Activated naive CD4-positive, alpha-beta T cell treated with anti-CD3 and anti-CD28 coated beads, Interleukin-2, amount 10 ng/mL, durations not matched to agents 7 days and 5 days (primary cell): ENCODE measurements around the gene TUBB.

ENCODE experiments used
- CTCF ChIA-PET: fragments of 350-600 bp; sonication (Branson Sonifier 250); formaldehyde crosslinking; loops from one replicate; lab custom pipeline; 2021; ENCODE audit warnings: antibody characterized with exemption; lab: Charles Lee
- DNase-seq: peaks from one replicate; pipeline ENCODE4 v3.0.0-alpha.2; 2020
- H3K27ac Mint-ChIP-seq: one replicate; pipeline ENCODE4 v1.8.0; 2021; ENCODE audit warnings: mild to moderate bottlenecking, moderate library complexity, mixed read lengths
- H3K27me3 Mint-ChIP-seq: one replicate; pipeline ENCODE4 v1.8.0; 2021; ENCODE audit warnings: mild to moderate bottlenecking, mixed read lengths
- H3K36me3 Mint-ChIP-seq: one replicate; pipeline ENCODE4 v1.8.0; 2021; ENCODE audit warnings: mixed read lengths
- H3K4me1 Mint-ChIP-seq: one replicate; pipeline ENCODE4 v1.8.0; 2021; ENCODE audit warnings: mixed read lengths
- H3K4me3 Mint-ChIP-seq: one replicate; pipeline ENCODE4 v1.8.0; 2021; ENCODE audit warnings: mild to moderate bottlenecking, moderate library complexity, mixed read lengths
- H3K9me3 Mint-ChIP-seq: one replicate; pipeline ENCODE4 v1.8.0; 2021; ENCODE audit warnings: mixed read lengths

The TUBB gene

DNA sequence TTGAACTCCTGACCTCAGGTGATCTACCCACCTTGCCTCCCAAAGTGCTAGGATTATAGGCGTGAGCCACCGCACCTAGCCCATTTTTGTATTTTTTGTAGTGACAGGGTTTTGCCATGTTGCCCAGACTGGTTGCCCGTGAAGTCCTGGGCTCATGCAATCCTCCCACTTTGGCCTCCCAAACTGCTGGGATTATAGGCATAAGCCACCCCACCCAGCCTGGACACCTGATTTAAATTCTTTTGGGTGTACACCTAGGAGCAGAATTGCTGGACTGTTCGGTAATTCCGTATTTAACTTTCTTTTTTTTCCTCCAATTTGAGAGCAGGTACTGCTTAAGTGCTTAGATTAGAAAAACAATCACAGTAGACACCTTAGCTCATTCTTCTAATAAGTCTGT is 23.7 kb upstream of the TUBB start:
- CTCF ChIA-PET = no interaction called here
- H3K4me3 Mint-ChIP-seq = no peak overlapping the region
- no peak for DNase-seq
- H3K36me3 Mint-ChIP-seq = peaks cover 8% of the 10 kb centered on the region
- H3K4me1 Mint-ChIP-seq = peaks cover 6% of the 10 kb centered on the region
- no peak overlapping the region for H3K27ac Mint-ChIP-seq
- H3K9me3 Mint-ChIP-seq = no peaks in the 10 kb centered on the region
- H3K27me3 Mint-ChIP-seq = no peaks in the 10 kb centered on the region

DNA sequence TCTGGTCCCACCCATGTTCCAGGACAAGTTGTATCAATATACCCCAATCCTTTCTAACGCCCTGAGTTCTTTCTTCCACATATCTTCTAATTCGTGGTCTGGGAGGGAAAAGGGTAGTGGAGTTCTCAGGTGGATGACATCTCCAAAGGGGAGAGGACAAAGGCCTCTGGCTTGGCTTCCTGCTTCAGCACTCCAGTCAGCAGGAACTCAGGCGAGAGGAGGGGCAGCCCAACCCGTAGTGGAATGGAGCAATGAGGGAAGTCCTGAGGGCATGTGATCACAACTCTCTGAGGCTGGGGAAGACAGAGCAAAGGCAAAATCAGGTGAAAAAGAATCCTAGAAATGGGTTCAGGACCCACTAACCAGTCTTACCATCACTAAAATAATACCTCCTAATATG is 19.8 kb upstream of the TUBB start:
- CTCF ChIA-PET = no interaction called here
- Mint-ChIP-seq H3K9me3 (no peaks in the 10 kb centered on the region), H3K4me1 (no peaks in the 10 kb centered on the region), H3K36me3 (peaks cover 36% of the 10 kb centered on the region), H3K4me3 (no peak overlapping the region), H3K27me3 (no peaks in the 10 kb centered on the region), H3K27ac (no peak overlapping the region)
- no peak for DNase-seq

DNA sequence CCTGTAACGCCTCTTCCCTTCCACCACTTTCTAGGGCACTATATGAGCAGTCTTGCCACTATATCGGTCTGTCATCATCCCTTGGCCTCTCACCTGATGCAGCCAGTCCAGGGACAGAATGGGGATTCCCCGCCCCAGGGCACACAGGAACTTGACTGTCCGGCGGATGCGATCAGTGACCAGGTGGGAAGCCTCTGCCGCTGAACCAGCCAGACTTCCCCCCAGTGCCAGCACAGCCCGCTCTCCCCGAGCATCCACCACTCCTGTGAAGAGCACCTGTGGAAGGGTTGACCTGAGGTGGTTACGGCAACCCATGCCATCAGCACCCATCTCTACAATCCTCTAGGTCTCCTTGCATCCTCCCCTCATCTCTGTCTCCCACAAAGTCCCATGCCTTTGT is 17.1 kb upstream of the TUBB start:
- no peaks in the 10 kb centered on the region for H3K9me3 Mint-ChIP-seq
- no peak overlapping the region for H3K4me3 Mint-ChIP-seq
- CTCF ChIA-PET = interaction anchor here (1.6 kb wide), 1 partner anchor 12 kb away, joined by 5 read pairs; the partner anchor contains the start of gene NRM
- H3K27ac Mint-ChIP-seq = no peak overlapping the region
- no peaks in the 10 kb centered on the region for H3K27me3 Mint-ChIP-seq
- H3K4me1 Mint-ChIP-seq = no peaks in the 10 kb centered on the region
- peaks cover 52% of the 10 kb centered on the region for H3K36me3 Mint-ChIP-seq
- no peak for DNase-seq

DNA sequence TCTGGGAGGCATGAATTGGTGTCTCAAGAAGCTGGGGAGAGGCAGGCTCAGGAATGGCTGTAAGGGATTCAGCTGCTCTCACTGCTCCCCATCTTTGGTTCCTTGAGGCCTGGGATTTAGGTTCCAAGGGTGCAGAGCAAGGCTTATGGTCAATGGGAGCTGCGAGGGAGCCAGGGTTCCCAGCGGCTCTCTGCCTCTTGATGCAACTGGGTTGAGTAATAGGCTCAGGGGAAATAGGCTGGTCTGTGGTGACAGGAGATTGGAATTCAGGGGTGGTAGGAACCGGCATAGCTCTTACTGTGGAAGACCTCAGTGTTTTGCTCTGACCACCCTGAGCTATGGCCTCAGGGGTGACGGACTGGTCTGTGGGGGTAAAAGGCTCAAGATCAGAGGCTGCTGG is 16.3 kb upstream of the TUBB start:
- DNase-seq = no peak
- H3K9me3 Mint-ChIP-seq = no peaks in the 10 kb centered on the region
- H3K4me3 Mint-ChIP-seq = no peak overlapping the region
- peaks cover 56% of the 10 kb centered on the region for H3K36me3 Mint-ChIP-seq
- no peak overlapping the region for H3K27ac Mint-ChIP-seq
- H3K4me1 Mint-ChIP-seq = no peaks in the 10 kb centered on the region
- no peaks in the 10 kb centered on the region for H3K27me3 Mint-ChIP-seq
- CTCF ChIA-PET = interaction anchor here (0.7 to 1.6 kb wide), 3 partner anchors 12 to 164 kb away, joined by 3 to 5 read pairs (median 3); partner anchors contain the start of genes MDC1 and NRM

DNA sequence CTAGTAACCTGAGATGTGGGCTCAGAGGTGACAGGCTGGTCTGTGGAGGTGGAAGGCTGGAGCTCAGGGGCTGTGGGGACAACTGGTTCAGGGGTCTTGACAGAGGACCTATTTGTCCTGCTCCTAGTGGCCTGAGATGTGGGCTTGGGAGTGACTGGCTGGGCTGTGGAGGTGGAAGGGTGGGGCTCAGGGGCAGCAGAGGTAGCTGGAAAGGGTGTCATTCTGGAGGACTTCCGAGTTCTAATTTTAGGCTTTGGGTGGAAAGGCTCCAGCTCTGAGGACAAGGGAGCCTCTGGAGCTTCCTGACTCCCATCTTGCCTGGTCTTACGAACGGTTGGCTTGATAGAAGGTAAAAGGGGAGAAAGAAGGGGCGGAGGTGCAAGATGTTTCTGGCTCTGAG is 14.5 kb upstream of the TUBB start:
- H3K9me3 Mint-ChIP-seq = no peaks in the 10 kb centered on the region
- H3K27ac Mint-ChIP-seq = peak overlapping the region; percentile 12
- CTCF ChIA-PET = interaction anchor here (0.7 to 1.1 kb wide), 2 partner anchors 9 to 17 kb away, joined by 3 to 5 read pairs; no protein-coding TSS in a partner anchor
- H3K4me3 Mint-ChIP-seq = no peak overlapping the region
- peaks cover 55% of the 10 kb centered on the region for H3K36me3 Mint-ChIP-seq
- H3K4me1 Mint-ChIP-seq = peaks cover 2% of the 10 kb centered on the region
- no peaks in the 10 kb centered on the region for H3K27me3 Mint-ChIP-seq
- no peak for DNase-seq

DNA sequence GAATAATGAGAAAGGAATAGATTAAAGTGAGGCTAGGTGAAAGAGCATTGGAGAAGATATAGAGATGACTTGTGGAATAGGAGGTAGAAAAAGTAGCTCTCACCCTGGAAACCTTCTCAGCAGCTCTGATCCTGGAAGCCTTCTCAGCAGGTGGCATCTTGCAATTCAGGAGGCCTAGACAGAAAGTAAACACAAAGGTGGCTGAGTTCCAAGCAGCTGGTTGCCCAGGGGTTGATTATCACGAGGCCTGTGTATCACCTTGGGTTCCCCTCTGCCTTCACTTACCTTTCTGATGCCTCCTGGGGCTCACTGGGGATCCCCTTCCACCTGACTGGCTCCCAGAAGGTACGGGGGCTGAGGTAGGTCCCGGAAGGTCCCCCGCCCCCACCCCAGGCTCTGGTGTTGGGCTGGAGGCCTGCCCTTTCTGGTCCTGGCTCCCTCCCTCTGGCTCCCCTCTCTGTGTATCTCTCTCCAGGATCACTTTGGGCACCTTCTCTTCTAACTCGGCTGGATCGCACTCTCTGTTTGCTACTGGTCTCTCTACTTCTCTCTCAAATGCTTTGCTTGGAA is 12.8 kb upstream of the TUBB start:
- DNase-seq = no peak
- CTCF ChIA-PET = interaction anchor here (0.7 kb wide), 1 partner anchor 26 kb away, joined by 3 read pairs; no protein-coding TSS in a partner anchor
- H3K4me3 Mint-ChIP-seq = no peak overlapping the region
- no peaks in the 10 kb centered on the region for H3K9me3 Mint-ChIP-seq
- no peak overlapping the region for H3K27ac Mint-ChIP-seq
- peaks cover 69% of the 10 kb centered on the region for H3K36me3 Mint-ChIP-seq
- peaks cover 19% of the 10 kb centered on the region for H3K4me1 Mint-ChIP-seq
- H3K27me3 Mint-ChIP-seq = no peaks in the 10 kb centered on the region

DNA sequence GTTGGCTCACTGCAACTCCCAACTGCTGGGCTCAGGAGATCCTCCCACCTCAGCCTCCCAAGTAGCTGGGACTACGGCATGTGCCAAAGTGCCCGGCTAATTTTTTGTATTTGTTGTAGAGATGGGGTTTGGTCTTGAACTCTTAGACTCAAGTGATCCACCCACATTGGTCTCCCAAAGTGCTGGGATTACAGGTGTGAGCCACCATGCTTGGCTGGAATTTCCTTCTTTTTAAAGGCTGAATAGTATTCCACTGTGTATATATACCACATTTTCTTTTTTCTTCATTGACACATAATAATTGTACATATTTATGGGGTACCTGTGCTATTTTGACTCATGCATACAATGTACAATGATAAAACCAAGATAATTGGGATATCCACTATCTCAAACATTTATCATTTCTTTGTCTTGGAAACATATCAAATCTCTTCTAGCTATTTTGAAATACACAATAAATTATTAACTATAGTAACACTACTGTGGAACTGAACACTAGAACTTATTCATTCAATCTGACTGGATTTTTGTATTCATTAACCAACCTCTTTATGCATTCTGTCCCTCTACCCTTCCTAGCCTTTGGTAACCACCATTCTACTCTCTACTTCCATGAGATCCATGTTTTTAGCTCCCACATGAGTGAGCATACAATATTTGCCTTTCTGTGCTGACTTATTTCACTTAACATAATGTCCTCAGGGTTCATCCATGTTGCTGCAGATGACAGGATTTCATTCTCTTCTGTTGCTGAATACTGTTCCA is 10.9 kb upstream of the TUBB start:
- no peak for DNase-seq
- Mint-ChIP-seq H3K36me3 (peaks cover 70% of the 10 kb centered on the region), H3K27me3 (no peaks in the 10 kb centered on the region), H3K4me1 (peaks cover 35% of the 10 kb centered on the region), H3K4me3 (no peak overlapping the region), H3K27ac (no peak overlapping the region), H3K9me3 (no peaks in the 10 kb centered on the region)
- CTCF ChIA-PET = interaction anchor here (0.8 kb wide), 1 partner anchor 30 kb away, joined by 3 read pairs; no protein-coding TSS in a partner anchor

DNA sequence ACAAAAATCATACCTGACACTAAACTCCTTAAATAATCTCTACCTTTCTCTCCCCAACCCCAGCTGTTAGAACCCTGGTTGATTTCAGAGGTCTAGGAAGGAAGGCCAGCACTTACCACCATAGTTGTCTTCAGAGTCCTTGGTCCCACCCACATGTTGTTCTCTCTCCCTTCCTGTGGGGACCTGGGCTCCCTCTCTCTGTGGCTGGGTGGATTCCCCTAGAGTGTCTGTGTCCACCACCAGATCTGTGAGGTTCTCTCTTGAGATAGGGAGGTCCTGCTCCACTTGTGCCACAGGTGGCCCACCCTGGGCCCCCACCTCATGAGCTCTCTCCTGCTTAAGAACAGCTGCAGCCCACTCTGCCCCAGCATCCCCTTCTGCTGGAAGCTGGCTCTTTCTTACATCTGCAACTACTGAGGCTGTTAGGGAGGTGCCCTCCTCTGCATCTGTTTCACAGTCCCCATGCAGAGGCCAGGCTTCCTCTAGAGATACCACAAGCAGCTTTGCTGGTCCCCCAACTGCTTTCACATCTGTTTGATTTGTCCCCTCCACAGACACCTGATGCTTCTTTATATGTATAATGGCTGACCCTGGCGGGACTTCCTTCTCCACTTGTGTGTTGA is 8.3 kb upstream of the TUBB start:
- peak; percentile 51 for DNase-seq
- H3K36me3 Mint-ChIP-seq = peaks cover 71% of the 10 kb centered on the region
- peaks cover 56% of the 10 kb centered on the region for H3K4me1 Mint-ChIP-seq
- CTCF ChIA-PET = interaction anchor here (1.1 to 1.8 kb wide), 3 partner anchors 10 to 39 kb away, joined by 4 to 10 read pairs (median 4); partner anchors contain the start of gene DHX16
- peak overlapping the region; percentile 67 for H3K4me3 Mint-ChIP-seq
- peak overlapping the region; percentile 92 for H3K27ac Mint-ChIP-seq
- H3K9me3 Mint-ChIP-seq = no peaks in the 10 kb centered on the region
- H3K27me3 Mint-ChIP-seq = no peaks in the 10 kb centered on the region

DNA sequence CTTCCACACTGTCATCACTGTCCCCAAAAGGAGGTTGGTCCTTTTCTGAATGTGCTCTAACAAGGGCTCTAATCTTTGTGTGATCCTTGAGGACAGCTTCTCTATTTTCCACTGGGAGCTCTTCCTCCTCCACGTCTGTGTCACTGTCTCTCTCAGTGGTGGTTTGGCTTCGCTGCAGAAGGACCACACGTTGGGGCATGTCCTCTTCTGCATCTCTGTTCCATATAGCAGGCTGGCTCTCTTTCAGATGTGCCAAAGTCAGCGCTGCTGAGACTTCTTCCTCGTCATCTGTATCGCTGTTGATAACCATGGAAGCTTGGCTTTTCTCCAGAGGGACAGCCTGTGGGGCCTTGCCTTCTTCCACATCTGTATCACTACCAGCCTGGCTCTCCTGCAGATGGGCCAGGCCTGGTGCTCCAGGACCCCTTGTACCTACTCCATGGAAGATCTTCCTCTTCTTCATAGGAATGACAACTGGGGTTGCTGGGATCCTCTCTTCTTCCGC is 7.7 kb upstream of the TUBB start:
- DNase-seq = no peak
- Mint-ChIP-seq H3K27me3 (no peaks in the 10 kb centered on the region), H3K4me1 (peaks cover 61% of the 10 kb centered on the region), H3K27ac (peak overlapping the region; percentile 92), H3K9me3 (no peaks in the 10 kb centered on the region), H3K4me3 (peak overlapping the region; percentile 67), H3K36me3 (peaks cover 71% of the 10 kb centered on the region)
- CTCF ChIA-PET = interaction anchor here (1.0 to 1.8 kb wide), 3 partner anchors 10 to 40 kb away, joined by 3 to 10 read pairs (median 4); partner anchors contain the start of gene DHX16

DNA sequence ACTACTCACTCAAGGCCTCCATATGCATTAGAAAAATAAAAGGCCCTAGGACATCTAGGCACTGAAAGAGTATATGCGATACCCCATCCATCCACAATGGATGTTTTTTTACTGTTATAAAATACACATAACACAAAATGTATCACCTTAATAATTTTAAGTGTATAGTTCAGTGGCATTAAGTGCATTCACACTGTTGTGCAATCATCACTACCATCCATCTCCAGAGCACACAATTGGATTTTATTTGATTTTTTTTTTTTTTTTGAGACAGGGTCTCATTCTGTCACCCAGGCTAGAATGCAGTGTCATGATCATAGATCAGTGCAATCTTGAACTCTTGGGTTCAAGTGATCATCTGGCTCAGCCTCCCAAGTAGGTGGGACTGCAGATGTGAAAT is 5.9 kb upstream of the TUBB start:
- H3K27ac Mint-ChIP-seq = no peak overlapping the region
- no peaks in the 10 kb centered on the region for H3K27me3 Mint-ChIP-seq
- H3K9me3 Mint-ChIP-seq = no peaks in the 10 kb centered on the region
- CTCF ChIA-PET = interaction anchor here (0.9 kb wide), 1 partner anchor 9 kb away, joined by 5 read pairs; no protein-coding TSS in a partner anchor
- H3K36me3 Mint-ChIP-seq = peaks cover 65% of the 10 kb centered on the region
- H3K4me1 Mint-ChIP-seq = peaks cover 73% of the 10 kb centered on the region
- DNase-seq = no peak
- H3K4me3 Mint-ChIP-seq = no peak overlapping the region

DNA sequence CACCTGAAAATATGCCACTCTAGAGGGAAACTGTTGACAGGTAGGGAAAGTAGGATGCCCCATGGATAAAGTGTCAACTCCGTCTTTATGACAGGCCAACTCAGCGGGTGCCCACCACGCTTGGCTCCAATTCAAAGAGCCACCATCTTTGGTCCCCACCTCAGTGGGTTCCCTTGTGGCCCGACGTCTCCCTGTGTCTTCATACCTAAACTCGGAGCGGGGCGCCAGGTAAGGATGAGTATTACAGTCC is 3.3 kb upstream of the TUBB start:
- Mint-ChIP-seq H3K27me3 (no peaks in the 10 kb centered on the region), H3K27ac (peak overlapping the region; percentile 97), H3K9me3 (no peaks in the 10 kb centered on the region), H3K4me1 (peaks cover 67% of the 10 kb centered on the region), H3K36me3 (peaks cover 63% of the 10 kb centered on the region), H3K4me3 (peak overlapping the region; percentile 88)
- DNase-seq = no peak
- CTCF ChIA-PET = interaction anchor here (0.6 to 12.3 kb wide), 3 partner anchors 37 to 191 kb away, joined by 3 to 285 read pairs (median 3); partner anchors contain the start of genes GTF2H4 and MRPS18B

DNA sequence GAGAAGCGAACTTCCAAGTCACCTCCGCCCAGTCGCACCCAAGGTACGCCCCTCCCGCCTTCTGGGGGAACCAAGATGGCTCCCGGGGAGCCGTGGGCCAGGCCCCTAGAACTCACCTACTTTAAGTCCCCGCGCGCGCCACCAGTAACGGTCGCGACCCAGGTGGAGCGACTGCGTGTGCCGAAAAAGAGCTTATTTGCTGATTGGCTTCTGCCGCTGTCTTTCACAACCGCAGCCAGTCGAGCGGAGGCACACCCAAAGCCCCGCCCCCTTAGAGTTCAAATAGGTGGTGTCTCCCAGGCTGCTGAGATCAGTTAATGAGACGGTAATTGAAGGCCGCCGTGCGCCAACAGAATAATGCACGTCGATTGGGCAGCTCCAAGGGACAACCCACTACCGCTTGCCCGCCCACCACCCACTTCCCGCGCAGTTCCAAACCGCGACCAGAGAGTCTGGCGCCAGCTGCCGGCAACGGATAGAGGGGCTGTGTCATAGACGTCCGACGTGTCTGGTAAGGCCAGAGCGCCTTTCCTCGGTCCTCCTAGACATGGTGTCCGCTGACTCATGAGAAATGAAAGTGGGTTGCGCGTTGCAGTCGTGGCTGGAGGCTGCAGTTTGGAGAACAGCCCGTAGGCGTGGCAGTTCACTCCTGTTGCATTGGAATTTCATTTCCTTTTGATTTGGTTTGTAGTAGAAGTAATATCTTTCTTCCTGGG is 2.9 kb upstream of the TUBB start, which contains the start of gene MDC1:
MDC1 (minus strand) TSS at position 153 of the 716 bp plus-strand sequence. CDS start 2,106 bp downstream, outside the sequence.
- H3K4me1 Mint-ChIP-seq = peaks cover 62% of the 10 kb centered on the region
- no peaks in the 10 kb centered on the region for H3K9me3 Mint-ChIP-seq
- peak; percentile 100 for DNase-seq
- H3K27me3 Mint-ChIP-seq = no peaks in the 10 kb centered on the region
- H3K36me3 Mint-ChIP-seq = peaks cover 63% of the 10 kb centered on the region
- H3K27ac Mint-ChIP-seq = peak within 1 kb of the TSS; percentile 97
- CTCF ChIA-PET = interaction anchor here (0.6 to 12.3 kb wide), 4 partner anchors 13 to 191 kb away, joined by 3 to 285 read pairs (median 3); partner anchors contain the start of genes GTF2H4 and MRPS18B
- peak within 1 kb of the TSS; percentile 88 for H3K4me3 Mint-ChIP-seq
